ENCODE measurements around the gene ASCC2.
"Not testable (repeated sequence)": the region's sequence is repeated elsewhere in the genome, so short reads cannot be mapped to it uniquely, and the experiment has no call there.

- not testable (repeated sequence) for TF ChIP-seq CTCF, POLR2A (IDR thresholded peaks at IDR 0.05)
These were observed 10.3 kb downstream of the ASCC2 start for GRCh38 chr22:29827726-29828125.
